Measurements from ENCODE around the gene NCKAP5. TPM values are rescaled to one million over a fixed set of nuclear protein-coding genes. Genes with fewer than 3 reads are reported as not detected.
"Not testable (repeated sequence)": the region's sequence is repeated elsewhere in the genome, so short reads cannot be mapped to it uniquely, and the experiment has no call there.

Gene NCKAP5
- total and polyA plus RNA-seq, 10 donors: 0.39 to 6.0 (median 3.3) TPM

- TF ChIP-seq CTCF (IDR thresholded peaks at IDR 0.05 in 8 of 11, conservative IDR thresholded peaks at IDR 0.05 in 3 of 11): no peak
- TF ChIP-seq POLR2A (IDR thresholded peaks at IDR 0.05): no peak
- no peak for TF ChIP-seq POLR2AphosphoS5 (IDR thresholded peaks at IDR 0.05)
- Histone ChIP-seq H3K9me3 (no peaks in the 10 kb centered on the region), H3K4me3 (no peak overlapping the region), H3K27me3 (replicated peaks in 1 of 7) (no peaks in the 10 kb centered on the region), H3K27ac (no peak overlapping the region), H3K4me1 (no peaks in the 10 kb centered on the region), H3K36me3 (no peaks in the 10 kb centered on the region)
- intact Hi-C loops (cut with DNase I; ENCODE audit: low total_unique reads): no loop called here
- DNase-seq: no peak
- WGBS, 5 donors: 67 to 83% (median 73%) methylated on average over 4 of the region's 4 CpGs
Measured at GRCh38 chr2:132703396-132703795, 864.9 kb downstream of the NCKAP5 start.

- H3K27ac ChIP-seq: no peak overlapping the region
- WGBS, 5 donors: 70 to 86% (median 78%) methylated on average over 2 of the region's 2 CpGs
- no peak for TF ChIP-seq POLR2A (IDR thresholded peaks at IDR 0.05)
- TF ChIP-seq CTCF (IDR thresholded peaks at IDR 0.05 in 8 of 11, conservative IDR thresholded peaks at IDR 0.05 in 3 of 11): no peak
- no peak for TF ChIP-seq POLR2AphosphoS5 (IDR thresholded peaks at IDR 0.05)
- intact Hi-C loops (cut with DNase I; ENCODE audit: low total_unique reads): no loop called here
- H3K4me1 ChIP-seq: no peaks in the 10 kb centered on the region
- no peak for DNase-seq
- no peak overlapping the region for H3K4me3 ChIP-seq
- no peaks in the 10 kb centered on the region for H3K27me3 ChIP-seq (replicated peaks in 1 of 7)
- no peaks in the 10 kb centered on the region for H3K9me3 ChIP-seq
- H3K36me3 ChIP-seq: no peaks in the 10 kb centered on the region
Measured at GRCh38 chr2:132701810-132702209, 866.5 kb downstream of the NCKAP5 start.

GRCh38 chr2:132699802-132700201 lies 868.5 kb downstream of the NCKAP5 start:
- intact Hi-C loops (cut with DNase I; ENCODE audit: low total_unique reads); H3K9me3 ChIP-seq; H3K4me1 ChIP-seq; H3K4me3 ChIP-seq; H3K36me3 ChIP-seq; DNase-seq; H3K27me3 ChIP-seq (replicated peaks in 1 of 7); H3K27ac ChIP-seq: not testable (repeated sequence)
- 68 to 95% (median 81%) methylated on average over 1 to 2 of the region's 2 CpGs for WGBS, 5 donors

GRCh38 chr2:132698347-132698746 lies 869.9 kb downstream of the NCKAP5 start:
- intact Hi-C loops (cut with DNase I; ENCODE audit: low total_unique reads): not testable (repeated sequence)

GRCh38 chr2:132697556-132698205 lies 870.6 kb downstream of the NCKAP5 start:
- Histone ChIP-seq H3K36me3 (no peaks in the 10 kb centered on the region), H3K27me3 (replicated peaks in 1 of 7) (no peaks in the 10 kb centered on the region), H3K9me3 (no peaks in the 10 kb centered on the region), H3K4me3 (no peak overlapping the region), H3K4me1 (no peaks in the 10 kb centered on the region), H3K27ac (no peak overlapping the region)
- no peak for DNase-seq
- intact Hi-C loops (cut with DNase I; ENCODE audit: low total_unique reads): no loop called here
- 51 to 63% (median 56%) methylated on average over 4 of the region's 4 CpGs for WGBS, 5 donors
- TF ChIP-seq POLR2AphosphoS5 (IDR thresholded peaks at IDR 0.05) (no peak), POLR2A (IDR thresholded peaks at IDR 0.05) (no peak), CTCF (IDR thresholded peaks at IDR 0.05 in 8 of 11, conservative IDR thresholded peaks at IDR 0.05 in 3 of 11) (no peak)

More at GRCh38 chr2:132698347-132698746, 869.9 kb downstream of the NCKAP5 start:
- H3K4me1 ChIP-seq; H3K4me3 ChIP-seq; DNase-seq; H3K27me3 ChIP-seq (replicated peaks in 1 of 7); H3K9me3 ChIP-seq; H3K36me3 ChIP-seq; H3K27ac ChIP-seq: not testable (repeated sequence)
- WGBS, 5 donors: 48 to 79% (median 71%) methylated on average over 3 of the region's 3 CpGs

Measured in spleen (tissue), 11 donors.